Heart left ventricle (tissue), 16 donors: ENCODE data around the gene SORCS1. TPM values are rescaled to one million over a fixed set of nuclear protein-coding genes. Genes with fewer than 3 reads are reported as not detected.
"Not testable (repeated sequence)": the region's sequence is repeated elsewhere in the genome, so short reads cannot be mapped to it uniquely, and the experiment has no call there.

ENCODE experiments used
- ATAC-seq, 4 donors: fragments of 200-7000 bp; cut with Tn5 transposase; one replicate each; pipeline ENCODE4 v1.9.1; 2020 to 2022; ENCODE audit warnings: moderate library complexity in 4 of 4, mild to moderate bottlenecking in 3 of 4, moderate number of reproducible peaks in 1 of 4
- DNase-seq, 5 donors: peaks; one replicate each; pipeline ENCODE4 v3.0.0-alpha.2; 2020
- H3K27ac ChIP-seq, 12 donors: fragments of 200-600 bp; sonication (generic) in 4 of 12; one replicate each; pipeline versions ENCODE4 v1.5.0 to v1.8.0; 2016 to 2022; ENCODE audit warnings: mild to moderate bottlenecking in 2 of 12
- H3K27me3 ChIP-seq, 9 donors: fragments of 200-600 bp; sonication (generic) in 2 of 9; one replicate each; pipeline versions ENCODE4 v1.5.1 to v1.8.0; 2016 to 2022; ENCODE audit warnings: mild to moderate bottlenecking in 3 of 9
- H3K36me3 ChIP-seq, 9 donors: fragments of 200-600 bp; sonication (generic) in 2 of 9; one replicate each; pipeline versions ENCODE4 v1.5.0 to v1.8.0; 2018 to 2022; ENCODE audit warnings: mild to moderate bottlenecking in 2 of 9
- H3K4me1 ChIP-seq, 12 donors: fragments of 200-600 bp; sonication (generic) in 4 of 12; one replicate each; pipeline versions ENCODE4 v1.5.0 to v1.8.0; 2016 to 2022; ENCODE audit warnings: mild to moderate bottlenecking in 3 of 12
- H3K4me3 ChIP-seq, 12 donors: fragments of 200-600 bp; sonication (generic) in 4 of 12; one replicate each; pipeline versions ENCODE4 v1.5.0 to v1.8.0; 2017 to 2022; ENCODE audit warnings: mild to moderate bottlenecking in 9 of 12, moderate library complexity in 4 of 12
- H3K9me3 ChIP-seq, 12 donors: fragments of 200-600 bp; sonication (generic) in 4 of 12; one replicate each; pipeline versions ENCODE4 v1.5.0 to v1.8.0; 2016 to 2022; ENCODE audit warnings: mild to moderate bottlenecking in 1 of 12
- CTCF ChIP-seq, 12 donors: fragments of 200-600 bp; sonication (generic) in 4 of 12; IDR thresholded peaks; one replicate each; pipeline versions ENCODE4 v1.5.0 to v1.8.0; 2018 to 2022; ENCODE audit warnings: antibody characterized with exemption in 12 of 12, mild to moderate bottlenecking in 5 of 12
- POLR2A ChIP-seq, 2 donors: fragments of 450-650 bp; IDR thresholded peaks; one replicate each; pipeline ENCODE4 v1.6.1; 2017; ENCODE audit warnings: antibody characterized with exemption in 2 of 2, mild to moderate bottlenecking in 2 of 2, moderate library complexity in 2 of 2
- WGBS, 4 donors: extraction: QIAGEN DNeasy Blood & Tissue Kit in 2 of 4; methylation state at CpG; one replicate each; pipeline versions ENCODE4 v1.1.5 to v1.1.7; 2013 to 2018; 5-methylcytosine and 5-hydroxymethylcytosine counted together
- intact Hi-C, 10 donors: fragments of 100-400 bp; cut with DNase I; formaldehyde crosslinking; loops; one replicate each; pipeline versions ENCODE4 v1.11.1 to v1.14.2; 2022
- polyA plus RNA-seq, 2 donors: library from polyadenylated mRNA; stranded (reverse); fragments of 200-250 nt; gene quantifications; one replicate each; pipeline ENCODE4 v1.2.3, GENCODE V29; 2013
- total RNA-seq, 9 donors: library from RNA; depleted of rRNA in 2 of 9; stranded (reverse); fragments of >200 nt in 2 of 9; fragmentation: NEBNext Ultra II Directional in 3 of 9; extraction: Animal tissue kit (Norgen Biotek cat#: 25700) in 3 of 9; gene quantifications; one replicate each; pipeline versions ENCODE4 v1.1.0 to v1.2.4, GENCODE V29; 2016 to 2023
- donor health status: ischemic (EF 13 %, LVEDD 7.1; RV severe dilation, severe dysfunction).
- donor health status: healthy with polysubstance abuse.
- donor health status: DM: no; HTN: yes; CAD: no.
- donor health status: DM: no; HTN: no; CAD: no.
- donor health status: ischemic (EF 25% LVEDD 6.9; RV normal size, moderate dysfunction).
- donor health status: ischemic (EF 25% LVEDD 5.7; RV mildly dilated, moderate dysfunction).
- donor health status: healthy.
- donor health status: DM: yes; HTN: yes; CAD: no.
- donor health status: ischemic (EF 35%, LVEDD 5.7; RV mildly dilated, moderate dysfunction).
- donor health status: nonischemic (EF 11% LVEDD 7.7; RV severe dilation, severe dysfunction).
- donor health status: DM: yes; HTN: yes; CAD: no.
- donor health status: PGD.
- donor health status: ischemic (EF 29% LVEDD 5.4; RV normal size, mild dysfunction).
- donor health status: nonischemic (EF 23%, LVEDD 6.1; RV moderate dilation, normal function).

Gene SORCS1
- total and polyA plus RNA-seq, 11 donors = 0.23 to 5.7 (median 1.1) TPM

- Histone ChIP-seq H3K36me3 (no peaks in the 10 kb centered on the region), H3K27me3 (no peaks in the 10 kb centered on the region), H3K9me3 (no peaks in the 10 kb centered on the region), H3K4me1 (no peaks in the 10 kb centered on the region), H3K4me3 (no peak overlapping the region), H3K27ac (no peak overlapping the region)
- DNase-seq = no peak
- WGBS, 4 donors = 11 to 16% (median 13%) methylated on average over 4 of the region's 4 CpGs
- intact Hi-C loops = no loop called here
- TF ChIP-seq CTCF (IDR thresholded peaks at IDR 0.05) (no peak), POLR2A (IDR thresholded peaks at IDR 0.05) (no peak)
- no peak for ATAC-seq
Observed at GRCh38 chr10:107025676-107026075, 138.8 kb downstream of the SORCS1 start.

DNA sequence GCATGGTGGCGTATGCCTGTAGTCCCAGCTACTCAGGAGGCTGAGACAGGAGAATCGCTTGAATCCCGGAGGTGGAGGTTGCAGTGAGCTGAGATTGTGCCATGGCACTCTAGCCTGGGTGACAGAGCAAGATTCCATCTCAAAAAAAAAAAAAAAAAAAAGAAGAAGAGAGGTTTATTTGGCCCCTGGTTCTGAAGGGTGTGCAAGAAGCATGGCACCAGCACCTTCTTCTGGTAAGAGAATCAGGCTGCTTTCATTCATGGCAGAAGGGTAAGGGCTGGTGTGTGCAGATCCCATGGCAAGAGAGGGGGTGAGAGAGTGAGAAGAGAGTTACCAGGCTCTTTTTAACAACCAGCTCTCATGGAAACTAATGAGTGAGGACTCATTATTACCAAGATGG is 140.5 kb downstream of the SORCS1 start:
- H3K9me3 ChIP-seq, intact Hi-C loops, ATAC-seq, H3K4me1 ChIP-seq, H3K27me3 ChIP-seq, H3K36me3 ChIP-seq, H3K4me3 ChIP-seq, H3K27ac ChIP-seq, DNase-seq: not testable (repeated sequence)
- 91 to 95% (median 92%) methylated on average over 3 of the region's 3 CpGs for WGBS, 4 donors

DNA sequence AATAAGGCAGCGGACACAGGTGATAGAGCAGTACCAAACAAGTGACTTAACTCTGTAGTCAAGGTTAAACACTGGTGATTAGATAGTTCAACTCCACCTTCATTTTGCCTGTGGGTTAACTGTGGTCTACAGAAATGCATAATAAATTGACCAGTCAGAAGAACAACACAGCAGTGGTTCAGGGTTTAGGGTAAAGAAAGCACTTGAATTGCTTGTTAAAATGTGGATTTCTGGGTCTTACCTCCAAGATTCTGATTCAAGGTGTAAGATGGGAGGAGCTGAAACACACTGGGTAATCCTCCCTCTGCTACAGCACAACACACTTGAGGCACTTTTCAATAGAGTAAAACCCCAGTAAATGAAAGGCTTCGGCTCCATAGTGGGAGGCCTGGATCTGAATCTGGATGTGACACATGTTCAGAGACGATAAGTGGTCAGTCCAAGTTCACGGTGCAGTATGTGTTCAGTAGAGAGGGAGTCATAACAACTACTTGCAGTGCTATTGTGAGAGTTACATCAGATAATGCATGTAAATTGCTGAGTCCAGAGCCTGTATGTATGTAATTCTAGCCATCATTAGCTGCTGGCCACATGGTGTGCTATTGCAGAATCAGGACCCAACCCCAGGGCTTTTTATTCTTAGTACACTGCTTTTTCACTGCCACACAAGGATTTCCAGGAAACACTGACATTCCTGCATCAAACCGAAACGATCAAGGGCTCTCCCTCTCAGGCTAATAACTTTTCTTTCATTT is 141.7 kb downstream of the SORCS1 start:
- Histone ChIP-seq H3K27me3 (no peaks in the 10 kb centered on the region), H3K9me3 (no peaks in the 10 kb centered on the region), H3K4me3 (no peak overlapping the region), H3K27ac (no peak overlapping the region), H3K4me1 (no peaks in the 10 kb centered on the region), H3K36me3 (no peaks in the 10 kb centered on the region)
- 67 to 73% (median 70%) methylated on average over 6 of the region's 6 CpGs for WGBS, 4 donors
- no peak for TF ChIP-seq POLR2A (IDR thresholded peaks at IDR 0.05)
- TF ChIP-seq CTCF (IDR thresholded peaks at IDR 0.05) = no peak
- no peak for ATAC-seq
- intact Hi-C loops = no loop called here
- no peak for DNase-seq

DNA sequence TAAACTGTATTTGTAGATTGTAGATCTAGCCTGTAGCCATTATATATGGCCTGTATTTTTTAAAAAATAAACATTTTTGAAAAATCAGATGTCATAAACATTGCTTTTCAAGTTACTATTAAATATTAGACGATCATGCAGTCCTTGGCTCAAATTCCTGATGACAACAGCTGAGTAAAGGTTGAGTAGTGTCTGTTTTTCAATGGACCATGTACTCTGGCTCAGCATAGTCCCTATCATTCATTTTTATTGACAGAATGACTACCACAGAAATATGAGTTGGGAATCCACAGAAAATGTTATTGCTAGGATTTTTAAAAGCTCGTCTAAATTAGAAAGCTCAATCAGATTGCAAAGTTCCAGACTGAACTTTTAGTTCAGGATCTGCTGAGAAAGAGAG is 145.4 kb downstream of the SORCS1 start:
- 74 to 80% (median 78%) methylated on average over 2 of the region's 2 CpGs for WGBS, 4 donors
- no peak for TF ChIP-seq CTCF (IDR thresholded peaks at IDR 0.05)
- no peak for TF ChIP-seq POLR2A (IDR thresholded peaks at IDR 0.05)
- Histone ChIP-seq H3K4me3 (no peak overlapping the region), H3K27ac (no peak overlapping the region), H3K27me3 (no peaks in the 10 kb centered on the region), H3K4me1 (no peaks in the 10 kb centered on the region), H3K9me3 (peaks cover 0 to 16% (median 0%) of the 10 kb centered on the region in 12 donors), H3K36me3 (no peaks in the 10 kb centered on the region)
- no peak for DNase-seq
- intact Hi-C loops = no loop called here
- ATAC-seq = no peak
